IMR-90 (cell line): Measurements from ENCODE around the gene CPED1. TPM values are rescaled to one million over a fixed set of nuclear protein-coding genes. Genes with fewer than 3 reads are reported as not detected.

Experiments used
- ATAC-seq: fragments of 200-7000 bp; cut with Tn5 transposase; 2 replicates; pipeline ENCODE4 v1.9.1; 2020; ENCODE audit warnings: low read depth, mild to moderate bottlenecking, moderate library complexity
- BruUV-seq: library from RNA; stranded (reverse); fragments of 400-500 nt; replicated peaks from 2 replicates; lab custom pipeline; 2021; lab: Mats Ljungman, UMichigan
- CTCF ChIA-PET: fragments of 300-600 bp; formaldehyde crosslinking; extraction: SDS; loops from one replicate; lab custom pipeline; 2021; ENCODE audit warnings: antibody characterized with exemption; lab: Yijun Ruan, JAX
- POLR2A ChIA-PET: fragments of 300-600 bp; sonication (Branson Sonifier 250); formaldehyde crosslinking; loops from one replicate; lab custom pipeline; 2022; ENCODE audit warnings: antibody characterized with exemption; ENCODE audit not compliant: unreplicated experiment; lab: Charles Lee
- DNase-seq: peaks from one replicate; pipeline ENCODE4 v3.0.0; 2013
- H2AFZ ChIP-seq: replicated peaks from 2 replicates; pipeline ENCODE3; 2013; ENCODE audit warnings: low read length, mild to moderate bottlenecking; ENCODE audit not compliant: poor library complexity
- H2AK5ac ChIP-seq: 2 replicates; pipeline ENCODE4 v1.6.1; 2013; ENCODE audit warnings: low read depth, low read length, inconsistent platforms
- H2AK9ac ChIP-seq: replicated peaks from 2 replicates; pipeline ENCODE3; 2013; ENCODE audit warnings: mild to moderate bottlenecking, low read depth, low read length, moderate library complexity; ENCODE audit not compliant: poor library complexity
- H2BK120ac ChIP-seq: 2 replicates; pipeline ENCODE4 v1.6.1; 2013; ENCODE audit warnings: low read depth, low read length, inconsistent platforms
- H2BK15ac ChIP-seq: 3 replicates; pipeline ENCODE4 v1.6.1; 2013; ENCODE audit warnings: low read depth, low read length, inconsistent platforms
- H2BK20ac ChIP-seq: 2 replicates; pipeline ENCODE4 v1.6.1; 2013; ENCODE audit warnings: low read depth, mild to moderate bottlenecking, inconsistent platforms, low read length, moderate library complexity
- H2BK5ac ChIP-seq: 2 replicates; pipeline ENCODE4 v1.6.1; 2013; ENCODE audit warnings: mild to moderate bottlenecking, low read depth, low read length, inconsistent platforms; ENCODE audit not compliant: poor library complexity, severe bottlenecking
- H3K14ac ChIP-seq: replicated peaks from 2 replicates; pipeline ENCODE4 v1.6.1; 2013; ENCODE audit warnings: low read depth, low read length, inconsistent platforms
- H3K18ac ChIP-seq: 2 replicates; pipeline ENCODE4 v1.6.1; 2013; ENCODE audit warnings: low read depth, low read length, control low read depth
- H3K23ac ChIP-seq: 2 replicates; pipeline ENCODE4 v1.6.1; 2013; ENCODE audit warnings: low read depth, low read length, inconsistent platforms
- H3K27ac ChIP-seq: 2 replicates; pipeline ENCODE4 v1.5.1; 2013; ENCODE audit warnings: mild to moderate bottlenecking, control low read depth, low read length; ENCODE audit not compliant: insufficient read depth
- H3K27me3 ChIP-seq: 2 replicates; pipeline ENCODE4 v1.6.1; 2013; ENCODE audit warnings: low read length; ENCODE audit not compliant: control insufficient read depth, insufficient read depth
- H3K36me3 ChIP-seq: 2 replicates; pipeline ENCODE4 v1.6.1; 2013; ENCODE audit warnings: low read length, mixed read lengths; ENCODE audit not compliant: control insufficient read depth, insufficient read depth
- H3K4ac ChIP-seq: 2 replicates; pipeline ENCODE4 v1.6.1; 2013; ENCODE audit warnings: low read depth, low read length, inconsistent platforms
- H3K4me1 ChIP-seq: 2 replicates; pipeline ENCODE4 v1.6.1; 2013; ENCODE audit warnings: low read length, mixed read lengths; ENCODE audit not compliant: control insufficient read depth, insufficient read depth
- H3K4me2 ChIP-seq: 2 replicates; pipeline ENCODE4 v1.6.1; 2013; ENCODE audit warnings: low read depth, mild to moderate bottlenecking, control low read depth, low read length, moderate library complexity
- H3K4me3 ChIP-seq: 2 replicates; pipeline ENCODE4 v1.5.1; 2013; ENCODE audit warnings: low read depth, mild to moderate bottlenecking, control low read depth, low read length, moderate library complexity; ENCODE audit not compliant: insufficient read depth
- H3K56ac ChIP-seq: 2 replicates; pipeline ENCODE4 v1.6.1; 2013; ENCODE audit warnings: low read length, inconsistent platforms; ENCODE audit not compliant: insufficient read depth; ENCODE audit errors: extremely low read depth
- H3K79me1 ChIP-seq, 2 experiments: 2 replicates each; pipeline ENCODE4 v1.6.1; 2013; ENCODE audit warnings: low read length in 2 of 2, inconsistent platforms in 1 of 2, low read depth in 1 of 2
- H3K9ac ChIP-seq: 2 replicates; pipeline ENCODE4 v1.6.1; 2013; ENCODE audit warnings: low read depth, low read length, control low read depth
- H3K9me1 ChIP-seq: 2 replicates; pipeline ENCODE4 v1.6.1; 2013; ENCODE audit warnings: low read length, inconsistent platforms; ENCODE audit not compliant: insufficient read depth
- H3K9me3 ChIP-seq: 2 replicates; pipeline ENCODE4 v1.6.1; 2013; ENCODE audit warnings: low read length; ENCODE audit not compliant: control insufficient read depth, insufficient read depth
- H4K20me1 ChIP-seq: 2 replicates; pipeline ENCODE4 v1.6.1; 2013; ENCODE audit warnings: low read length, inconsistent platforms; ENCODE audit not compliant: insufficient read depth
- H4K5ac ChIP-seq: 2 replicates; pipeline ENCODE4 v1.6.1; 2013; ENCODE audit warnings: mild to moderate bottlenecking, low read depth, low read length, control low read depth
- H4K8ac ChIP-seq, 2 experiments: 2 replicates each; pipeline ENCODE4 v1.6.1; 2013; ENCODE audit warnings: low read depth in 2 of 2, low read length in 2 of 2, control low read depth in 1 of 2, inconsistent platforms in 1 of 2
- H4K91ac ChIP-seq: 2 replicates; pipeline ENCODE4 v1.6.1; 2013; ENCODE audit warnings: low read depth, low read length, inconsistent platforms; ENCODE audit not compliant: insufficient read depth
- BHLHE40 ChIP-seq: fragments of 150-350 bp; IDR thresholded peaks from 2 replicates; pipeline ENCODE4 v1.6.1; 2016; ENCODE audit warnings: mild to moderate bottlenecking, low read depth, low read length
- CEBPB ChIP-seq: IDR thresholded peaks from 2 replicates; pipeline ENCODE4 v1.6.1; 2012; ENCODE audit warnings: low read depth, low read length, improper control_type of control experiment
- CHD1 ChIP-seq: IDR thresholded peaks from 2 replicates; pipeline ENCODE4 v1.6.1; 2012; ENCODE audit warnings: low read depth, low read length, improper control_type of control experiment
- FOS ChIP-seq: fragments of 150-350 bp; IDR thresholded peaks from 2 replicates; pipeline ENCODE4 v1.6.1; 2016; ENCODE audit warnings: low read depth, low read length
- MAFK ChIP-seq: IDR thresholded peaks from 2 replicates; pipeline ENCODE4 v1.6.1; 2012; ENCODE audit warnings: low read depth, low read length, improper control_type of control experiment
- MAZ ChIP-seq: IDR thresholded peaks from 2 replicates; pipeline ENCODE4 v1.6.1; 2012; ENCODE audit warnings: low read depth, mild to moderate bottlenecking, low read length, improper control_type of control experiment, moderate library complexity, borderline replicate concordance
- MXI1 ChIP-seq: IDR thresholded peaks from 2 replicates; pipeline ENCODE4 v1.6.1; 2012; ENCODE audit warnings: low read depth, mild to moderate bottlenecking, low read length, moderate library complexity, borderline replicate concordance
- NFE2L2 ChIP-seq: fragments of 150-350 bp; IDR thresholded peaks from 2 replicates; pipeline ENCODE4 v1.6.1; 2016; ENCODE audit warnings: low read depth, mild to moderate bottlenecking, low read length
- POLR2A ChIP-seq: IDR thresholded peaks from 2 replicates; pipeline ENCODE4 v1.6.1; 2012; ENCODE audit warnings: mild to moderate bottlenecking, low read depth, low read length
- RAD21 ChIP-seq: IDR thresholded peaks from 2 replicates; pipeline ENCODE4 v1.6.1; 2012; ENCODE audit warnings: low read length, improper control_type of control experiment
- RCOR1 ChIP-seq: IDR thresholded peaks from 2 replicates; pipeline ENCODE4 v1.6.1; 2012; ENCODE audit warnings: mild to moderate bottlenecking, low read length, improper control_type of control experiment; ENCODE audit not compliant: insufficient replicate concordance
- RFX5 ChIP-seq: IDR thresholded peaks from 2 replicates; pipeline ENCODE4 v1.8.0; 2012; ENCODE audit warnings: low read depth, mild to moderate bottlenecking, low read length, moderate library complexity
- SMC3 ChIP-seq: fragments of 150-350 bp; IDR thresholded peaks from 2 replicates; pipeline ENCODE4 v1.6.1; 2016; ENCODE audit warnings: low read depth, mild to moderate bottlenecking, antibody characterized with exemption, low read length, moderate library complexity
- WGBS, 2 experiments: methylation state at CpG; one replicate each; pipeline versions ENCODE4 v1.1.5 to v1.1.7; 2013; ENCODE audit warnings: missing lambda C conversion rate in 2 of 2; ENCODE audit not compliant: insufficient read length in 1 of 2; ENCODE audit errors: extremely low coverage in 2 of 2; 5-methylcytosine and 5-hydroxymethylcytosine counted together
- dilution Hi-C: fragments of 300-500 bp; cut with HindIII; formaldehyde crosslinking; loops from one replicate; pipeline ENCODE4 v1.14.3; 2018; ENCODE audit warnings: low sequenced_read_pairs; ENCODE audit not compliant: unreplicated experiment
- in situ Hi-C: fragments of 300-500 bp; cut with MboI; formaldehyde crosslinking; loops from 3 replicates; pipeline ENCODE4 v1.14.3; 2019; ENCODE audit warnings: low sequenced_read_pairs, inconsistent platforms, mixed read lengths
- intact Hi-C: fragments of 100-400 bp; cut with micrococcal nuclease; formaldehyde crosslinking; loops from 2 replicates; pipeline ENCODE4 v1.10.0; 2022
- polyA plus RNA-seq, 3 experiments: library from polyadenylated mRNA; depleted of rRNA; stranded (reverse); fragments of >200 nt; gene quantifications; 2 replicates each; pipeline ENCODE4 v1.2.3, GENCODE V29; 2012; ENCODE audit warnings: low replicate concordance in 1 of 3
- total RNA-seq: library from RNA; depleted of rRNA; stranded (reverse); fragments of >200 nt; gene quantifications from 2 replicates; pipeline ENCODE4 v1.2.3, GENCODE V29; 2012
- TF ChIP-seq, protein P1 (sequence below): fragments of 150-350 bp; IDR thresholded peaks from 2 replicates; pipeline ENCODE4 v1.6.1; 2017; ENCODE audit warnings: mild to moderate bottlenecking, antibody characterized with exemption, low read length, low read depth
- TF ChIP-seq, protein P2 (sequence below): fragments of 150-350 bp; IDR thresholded peaks from 2 replicates; pipeline ENCODE4 v1.6.1; 2016; ENCODE audit warnings: low read depth, mild to moderate bottlenecking, low read length, moderate library complexity, borderline replicate concordance
- TF ChIP-seq, protein P3 (sequence below): conservative IDR thresholded peaks from 2 replicates; pipeline ENCODE4 v1.5.1; 2012; ENCODE audit warnings: mild to moderate bottlenecking, low read depth, low read length, improper control_type of control experiment

The CPED1 gene
- total and polyA plus RNA-seq, 2 of the 4 experiments (the other 2 are of a cell fraction), result 31.2 to 96.8 TPM

DNA sequence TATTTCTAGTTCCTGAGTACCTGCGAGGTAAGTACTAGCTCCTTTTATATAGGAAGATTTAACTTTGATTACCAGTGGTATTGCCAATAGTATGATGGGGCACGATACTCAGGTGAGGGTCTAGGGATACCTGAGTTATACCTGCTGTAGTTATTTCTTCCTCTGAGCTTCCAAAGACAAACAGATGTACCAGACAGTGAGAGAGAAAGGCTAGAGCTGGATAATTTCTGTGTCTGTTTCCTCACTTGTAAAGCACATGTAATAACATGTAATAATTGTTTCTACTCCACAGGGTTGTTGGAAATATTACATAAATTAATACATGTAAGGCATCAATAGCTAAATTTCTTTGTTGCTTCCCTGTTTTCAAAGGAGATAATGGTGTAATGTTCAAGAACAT lies 53.7 kb downstream of the CPED1 start:
- no peak overlapping the region for H3K23ac ChIP-seq
- no peaks in the 10 kb centered on the region for H4K20me1 ChIP-seq
- H3K18ac ChIP-seq, result no peak overlapping the region
- H4K5ac ChIP-seq, result no peak overlapping the region
- in situ Hi-C loops (no loop called here), dilution Hi-C loops (no loop called here), intact Hi-C loops (no loop called here)
- ATAC-seq, result no peak
- peaks cover 2% of the 10 kb centered on the region; the same call in 1 of the 2 replicates for H3K4me1 ChIP-seq
- H3K27ac ChIP-seq, result no peak overlapping the region
- H3K9me3 ChIP-seq, result no peaks in the 10 kb centered on the region
- H3K9ac ChIP-seq, result no peak overlapping the region
- WGBS, 2 experiments, result no CpG with 5 or more reads among the region's 2 CpGs
- H3K56ac ChIP-seq, result no peak overlapping the region
- H3K4me3 ChIP-seq, result no peak overlapping the region
- no peak overlapping the region for H2BK120ac ChIP-seq
- ChIA-PET POLR2A (no interaction called here), CTCF (interaction anchor here (0.6 to 1.9 kb wide), 3 partner anchors 15 to 408 kb away, joined by 4 read pairs; no protein-coding TSS in a partner anchor)
- no peak overlapping the region for H2BK20ac ChIP-seq
- no peak overlapping the region for H2BK15ac ChIP-seq
- H3K9me1 ChIP-seq, result peaks cover 3% of the 10 kb centered on the region; the same call in 1 of the 2 replicates
- H4K91ac ChIP-seq, result no peak overlapping the region
- no peak overlapping the region for H3K4ac ChIP-seq
- no peak overlapping the region for H4K8ac ChIP-seq
- H3K4me2 ChIP-seq, result no peak overlapping the region
- no peak for DNase-seq
- no TSS peak for BruUV-seq
- no peak overlapping the region for H2AK9ac ChIP-seq
- H2BK5ac ChIP-seq, result no peak overlapping the region
- H3K27me3 ChIP-seq, result no peaks in the 10 kb centered on the region
- no peak overlapping the region for H2AK5ac ChIP-seq
- no peak overlapping the region for H3K14ac ChIP-seq
- no peak overlapping the region for H2AFZ ChIP-seq
- H3K79me1 ChIP-seq, result peaks cover 26 to 49% of the 10 kb centered on the region in 2 experiments
- TF ChIP-seq, protein P1, sequence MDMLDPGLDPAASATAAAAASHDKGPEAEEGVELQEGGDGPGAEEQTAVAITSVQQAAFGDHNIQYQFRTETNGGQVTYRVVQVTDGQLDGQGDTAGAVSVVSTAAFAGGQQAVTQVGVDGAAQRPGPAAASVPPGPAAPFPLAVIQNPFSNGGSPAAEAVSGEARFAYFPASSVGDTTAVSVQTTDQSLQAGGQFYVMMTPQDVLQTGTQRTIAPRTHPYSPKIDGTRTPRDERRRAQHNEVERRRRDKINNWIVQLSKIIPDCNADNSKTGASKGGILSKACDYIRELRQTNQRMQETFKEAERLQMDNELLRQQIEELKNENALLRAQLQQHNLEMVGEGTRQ, result no peak
- TF ChIP-seq SMC3 (no peak), RFX5 (no peak), POLR2A (no peak), CEBPB (no peak), FOS (no peak), MAZ (no peak), MXI1 (no peak), CHD1 (no peak), MAFK (no peak), NFE2L2 (no peak), BHLHE40 (no peak), RAD21 (no peak), RCOR1 (no peak)
- TF ChIP-seq, protein P2, sequence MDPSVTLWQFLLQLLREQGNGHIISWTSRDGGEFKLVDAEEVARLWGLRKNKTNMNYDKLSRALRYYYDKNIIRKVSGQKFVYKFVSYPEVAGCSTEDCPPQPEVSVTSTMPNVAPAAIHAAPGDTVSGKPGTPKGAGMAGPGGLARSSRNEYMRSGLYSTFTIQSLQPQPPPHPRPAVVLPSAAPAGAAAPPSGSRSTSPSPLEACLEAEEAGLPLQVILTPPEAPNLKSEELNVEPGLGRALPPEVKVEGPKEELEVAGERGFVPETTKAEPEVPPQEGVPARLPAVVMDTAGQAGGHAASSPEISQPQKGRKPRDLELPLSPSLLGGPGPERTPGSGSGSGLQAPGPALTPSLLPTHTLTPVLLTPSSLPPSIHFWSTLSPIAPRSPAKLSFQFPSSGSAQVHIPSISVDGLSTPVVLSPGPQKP, result no peak
- TF ChIP-seq, protein P3, sequence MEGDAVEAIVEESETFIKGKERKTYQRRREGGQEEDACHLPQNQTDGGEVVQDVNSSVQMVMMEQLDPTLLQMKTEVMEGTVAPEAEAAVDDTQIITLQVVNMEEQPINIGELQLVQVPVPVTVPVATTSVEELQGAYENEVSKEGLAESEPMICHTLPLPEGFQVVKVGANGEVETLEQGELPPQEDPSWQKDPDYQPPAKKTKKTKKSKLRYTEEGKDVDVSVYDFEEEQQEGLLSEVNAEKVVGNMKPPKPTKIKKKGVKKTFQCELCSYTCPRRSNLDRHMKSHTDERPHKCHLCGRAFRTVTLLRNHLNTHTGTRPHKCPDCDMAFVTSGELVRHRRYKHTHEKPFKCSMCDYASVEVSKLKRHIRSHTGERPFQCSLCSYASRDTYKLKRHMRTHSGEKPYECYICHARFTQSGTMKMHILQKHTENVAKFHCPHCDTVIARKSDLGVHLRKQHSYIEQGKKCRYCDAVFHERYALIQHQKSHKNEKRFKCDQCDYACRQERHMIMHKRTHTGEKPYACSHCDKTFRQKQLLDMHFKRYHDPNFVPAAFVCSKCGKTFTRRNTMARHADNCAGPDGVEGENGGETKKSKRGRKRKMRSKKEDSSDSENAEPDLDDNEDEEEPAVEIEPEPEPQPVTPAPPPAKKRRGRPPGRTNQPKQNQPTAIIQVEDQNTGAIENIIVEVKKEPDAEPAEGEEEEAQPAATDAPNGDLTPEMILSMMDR, result no peak
- H3K36me3 ChIP-seq, result no peaks in the 10 kb centered on the region
